ENCODE data around the gene MPHOSPH9.

Gene MPHOSPH9

GRCh38 chr12:123149088-123149487 is 83.9 kb downstream of the MPHOSPH9 start:
- Histone ChIP-seq H3K4ac (ENCODE audit: low read length) (no peak overlapping the region), H3K4me1 (ENCODE audit: control insufficient read depth in 2 of 2, insufficient read depth in 1 of 2, low read depth in 1 of 2, low read length in 2 of 2) (peaks cover 6 to 14% of the 10 kb centered on the region in 2 donors), H2AK5ac (ENCODE audit: low read depth, low read length) (no peak overlapping the region), H3K14ac (ENCODE audit: low read length) (no peak overlapping the region), H3K36me3 (replicated peaks in 1 of 2; ENCODE audit: control insufficient read depth in 2 of 2, insufficient read depth in 2 of 2, low read length in 2 of 2) (peaks cover 0 to 4% of the 10 kb centered on the region in 2 donors), H3K18ac (ENCODE audit: low read length) (no peak overlapping the region), H2BK12ac (ENCODE audit: low read length) (no peak overlapping the region), H4K91ac (ENCODE audit: low read depth, low read length, poor library complexity) (no peak overlapping the region), H4K8ac (ENCODE audit: low read depth, low read length) (no peak overlapping the region), H3K27ac (replicated peaks; ENCODE audit: low read length) (no peak overlapping the region), H3K27me3 (ENCODE audit: control insufficient read depth in 3 of 3, insufficient read depth in 3 of 3, low read depth in 1 of 3, low read length in 3 of 3) (peaks cover 0 to 20% (median 5%) of the 10 kb centered on the region in 3 experiments), H2AFZ (ENCODE audit: low read length) (no peak overlapping the region), H3K9ac (ENCODE audit: low read depth, low read length, poor library complexity) (no peak overlapping the region), H3K9me3 (replicated peaks in 1 of 2; ENCODE audit: control insufficient read depth in 2 of 2, insufficient read depth in 1 of 2, low read depth in 1 of 2, low read length in 2 of 2) (no peaks in the 10 kb centered on the region), H2BK120ac (ENCODE audit: low read depth, low read length) (no peak overlapping the region), H2BK5ac (ENCODE audit: low read length) (no peak overlapping the region), H3K4me2 (ENCODE audit: insufficient read depth, low read length, poor library complexity, severe bottlenecking) (no peak overlapping the region), H3K4me3 (ENCODE audit: low read length in 2 of 2) (no peak overlapping the region), H3K79me1 (ENCODE audit: low read depth, low read length) (no peaks in the 10 kb centered on the region), H3K23ac (ENCODE audit: low read depth, low read length, poor library complexity) (no peak overlapping the region), H2BK15ac (ENCODE audit: low read length) (no peak overlapping the region)
- no peak for DNase-seq (ENCODE audit: low spot score)
- no CpG with 5 or more reads among the region's 3 CpGs for WGBS, 2 donors (ENCODE audit: extremely low coverage in 2 of 2, insufficient read length in 2 of 2, insufficient replicate concordance in 1 of 2)

- no peak overlapping the region for H2BK12ac ChIP-seq (ENCODE audit: low read length)
- no peak overlapping the region for H3K4me3 ChIP-seq (ENCODE audit: low read length in 2 of 2)
- no peaks in the 10 kb centered on the region for H3K9me3 ChIP-seq (replicated peaks in 1 of 2; ENCODE audit: control insufficient read depth in 2 of 2, insufficient read depth in 1 of 2, low read depth in 1 of 2, low read length in 2 of 2)
- peaks cover 7 to 14% of the 10 kb centered on the region in 2 donors for H3K4me1 ChIP-seq (ENCODE audit: control insufficient read depth in 2 of 2, insufficient read depth in 1 of 2, low read depth in 1 of 2, low read length in 2 of 2)
- no peak overlapping the region for H3K4me2 ChIP-seq (ENCODE audit: insufficient read depth, low read length, poor library complexity, severe bottlenecking)
- H3K27ac ChIP-seq (replicated peaks; ENCODE audit: low read length), result no peak overlapping the region
- H2AK5ac ChIP-seq (ENCODE audit: low read depth, low read length), result no peak overlapping the region
- H2BK15ac ChIP-seq (ENCODE audit: low read length), result no peak overlapping the region
- DNase-seq (ENCODE audit: low spot score), result no peak
- no CpG with 5 or more reads among the region's 5 CpGs for WGBS, 2 donors (ENCODE audit: extremely low coverage in 2 of 2, insufficient read length in 2 of 2, insufficient replicate concordance in 1 of 2)
- H3K36me3 ChIP-seq (replicated peaks in 1 of 2; ENCODE audit: control insufficient read depth in 2 of 2, insufficient read depth in 2 of 2, low read length in 2 of 2), result peaks cover 0 to under 1% of the 10 kb centered on the region in 2 donors
- H3K9ac ChIP-seq (ENCODE audit: low read depth, low read length, poor library complexity), result no peak overlapping the region
- no peak overlapping the region for H2BK120ac ChIP-seq (ENCODE audit: low read depth, low read length)
- H2AFZ ChIP-seq (ENCODE audit: low read length), result no peak overlapping the region
- no peak overlapping the region for H3K14ac ChIP-seq (ENCODE audit: low read length)
- H4K91ac ChIP-seq (ENCODE audit: low read depth, low read length, poor library complexity), result no peak overlapping the region
- H2BK5ac ChIP-seq (ENCODE audit: low read length), result no peak overlapping the region
- peaks cover 0 to 20% (median 5%) of the 10 kb centered on the region in 3 experiments for H3K27me3 ChIP-seq (ENCODE audit: control insufficient read depth in 3 of 3, insufficient read depth in 3 of 3, low read depth in 1 of 3, low read length in 3 of 3)
- no peak overlapping the region for H4K8ac ChIP-seq (ENCODE audit: low read depth, low read length)
- H3K79me1 ChIP-seq (ENCODE audit: low read depth, low read length), result no peaks in the 10 kb centered on the region
- H3K23ac ChIP-seq (ENCODE audit: low read depth, low read length, poor library complexity), result no peak overlapping the region
- H3K18ac ChIP-seq (ENCODE audit: low read length), result no peak overlapping the region
- H3K4ac ChIP-seq (ENCODE audit: low read length), result no peak overlapping the region
These were observed 84.3 kb downstream of the MPHOSPH9 start for GRCh38 chr12:123148655-123149054.

DNA sequence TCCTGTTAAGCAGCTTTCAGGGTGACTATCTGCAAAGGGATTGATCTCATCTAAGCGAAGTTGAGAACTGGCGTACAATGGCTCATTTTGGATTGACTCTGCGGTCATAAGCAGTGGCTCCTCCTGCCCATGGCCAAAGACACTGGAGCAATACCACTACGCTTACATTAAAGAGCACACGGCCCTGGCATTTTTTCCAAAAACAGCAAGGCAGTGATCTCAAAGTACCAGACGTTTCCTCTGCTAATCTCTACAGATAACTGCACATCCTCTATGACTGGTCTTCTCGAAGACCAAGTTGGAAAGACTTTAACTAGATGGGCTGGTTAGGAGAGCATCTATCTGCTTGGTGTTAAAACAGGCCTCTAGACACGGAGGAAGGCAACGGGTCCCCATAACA is 84.7 kb downstream of the MPHOSPH9 start:
- H3K9me3 ChIP-seq (replicated peaks in 1 of 2; ENCODE audit: control insufficient read depth in 2 of 2, insufficient read depth in 1 of 2, low read depth in 1 of 2, low read length in 2 of 2), result no peaks in the 10 kb centered on the region
- H3K18ac ChIP-seq (ENCODE audit: low read length), result no peak overlapping the region
- H2BK15ac ChIP-seq (ENCODE audit: low read length), result no peak overlapping the region
- no peak overlapping the region for H2BK5ac ChIP-seq (ENCODE audit: low read length)
- no peak overlapping the region for H2BK120ac ChIP-seq (ENCODE audit: low read depth, low read length)
- peaks cover 7 to 14% of the 10 kb centered on the region in 2 donors for H3K4me1 ChIP-seq (ENCODE audit: control insufficient read depth in 2 of 2, insufficient read depth in 1 of 2, low read depth in 1 of 2, low read length in 2 of 2)
- H3K36me3 ChIP-seq (replicated peaks in 1 of 2; ENCODE audit: control insufficient read depth in 2 of 2, insufficient read depth in 2 of 2, low read length in 2 of 2), result no peaks in the 10 kb centered on the region
- WGBS, 2 donors (ENCODE audit: extremely low coverage in 2 of 2, insufficient read length in 2 of 2, insufficient replicate concordance in 1 of 2), result no CpG with 5 or more reads among the region's 9 CpGs
- no peak for DNase-seq (ENCODE audit: low spot score)
- no peak overlapping the region for H3K4me2 ChIP-seq (ENCODE audit: insufficient read depth, low read length, poor library complexity, severe bottlenecking)
- no peak overlapping the region for H3K27ac ChIP-seq (replicated peaks; ENCODE audit: low read length)
- no peak overlapping the region for H3K4ac ChIP-seq (ENCODE audit: low read length)
- H3K23ac ChIP-seq (ENCODE audit: low read depth, low read length, poor library complexity), result no peak overlapping the region
- no peak overlapping the region for H3K4me3 ChIP-seq (ENCODE audit: low read length in 2 of 2)
- no peak overlapping the region for H3K14ac ChIP-seq (ENCODE audit: low read length)
- H2AK5ac ChIP-seq (ENCODE audit: low read depth, low read length), result no peak overlapping the region
- no peaks in the 10 kb centered on the region for H3K79me1 ChIP-seq (ENCODE audit: low read depth, low read length)
- H4K8ac ChIP-seq (ENCODE audit: low read depth, low read length), result no peak overlapping the region
- H2AFZ ChIP-seq (ENCODE audit: low read length), result no peak overlapping the region
- peaks cover 0 to 20% (median 5%) of the 10 kb centered on the region in 3 experiments for H3K27me3 ChIP-seq (ENCODE audit: control insufficient read depth in 3 of 3, insufficient read depth in 3 of 3, low read depth in 1 of 3, low read length in 3 of 3)
- no peak overlapping the region for H3K9ac ChIP-seq (ENCODE audit: low read depth, low read length, poor library complexity)
- H4K91ac ChIP-seq (ENCODE audit: low read depth, low read length, poor library complexity), result no peak overlapping the region
- H2BK12ac ChIP-seq (ENCODE audit: low read length), result no peak overlapping the region

DNA sequence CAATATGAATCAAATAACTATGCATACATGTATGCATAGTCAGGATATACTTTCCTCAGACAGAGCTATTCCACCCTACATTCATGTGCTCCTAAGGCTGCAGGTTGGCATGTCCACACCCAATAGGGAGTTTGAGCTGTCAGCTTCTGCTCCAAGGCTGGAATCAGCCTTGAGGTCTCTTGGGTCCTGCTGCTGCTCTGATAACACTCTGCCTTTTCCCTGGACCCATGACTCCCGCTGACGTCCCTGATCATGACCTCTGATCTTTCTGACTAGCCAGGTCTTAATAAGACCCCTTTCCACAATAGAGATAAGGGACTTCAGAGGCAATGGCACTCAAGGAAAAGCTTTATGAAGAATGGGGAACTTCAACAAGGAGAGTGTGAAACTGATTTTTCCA is 87.7 kb downstream of the MPHOSPH9 start:
- no peak overlapping the region for H2BK15ac ChIP-seq (ENCODE audit: low read length)
- no peak overlapping the region for H2BK120ac ChIP-seq (ENCODE audit: low read depth, low read length)
- H4K91ac ChIP-seq (ENCODE audit: low read depth, low read length, poor library complexity), result no peak overlapping the region
- H3K9ac ChIP-seq (ENCODE audit: low read depth, low read length, poor library complexity), result no peak overlapping the region
- no peak for DNase-seq (ENCODE audit: low spot score)
- no peak overlapping the region for H3K4me3 ChIP-seq (ENCODE audit: low read length in 2 of 2)
- H3K18ac ChIP-seq (ENCODE audit: low read length), result no peak overlapping the region
- no peak overlapping the region for H3K4me2 ChIP-seq (ENCODE audit: insufficient read depth, low read length, poor library complexity, severe bottlenecking)
- no peak overlapping the region for H3K27ac ChIP-seq (replicated peaks; ENCODE audit: low read length)
- no peaks in the 10 kb centered on the region for H3K79me1 ChIP-seq (ENCODE audit: low read depth, low read length)
- H3K4ac ChIP-seq (ENCODE audit: low read length), result no peak overlapping the region
- no peak overlapping the region for H3K23ac ChIP-seq (ENCODE audit: low read depth, low read length, poor library complexity)
- no peak overlapping the region for H3K14ac ChIP-seq (ENCODE audit: low read length)
- no peak overlapping the region for H2AFZ ChIP-seq (ENCODE audit: low read length)
- no peak overlapping the region for H2AK5ac ChIP-seq (ENCODE audit: low read depth, low read length)
- H3K36me3 ChIP-seq (replicated peaks in 1 of 2; ENCODE audit: control insufficient read depth in 2 of 2, insufficient read depth in 2 of 2, low read length in 2 of 2), result no peaks in the 10 kb centered on the region
- no peak overlapping the region for H4K8ac ChIP-seq (ENCODE audit: low read depth, low read length)
- no peak overlapping the region for H2BK12ac ChIP-seq (ENCODE audit: low read length)
- H3K4me1 ChIP-seq (ENCODE audit: control insufficient read depth in 2 of 2, insufficient read depth in 1 of 2, low read depth in 1 of 2, low read length in 2 of 2), result peaks cover 20 to 28% of the 10 kb centered on the region in 2 donors
- no peaks in the 10 kb centered on the region for H3K9me3 ChIP-seq (replicated peaks in 1 of 2; ENCODE audit: control insufficient read depth in 2 of 2, insufficient read depth in 1 of 2, low read depth in 1 of 2, low read length in 2 of 2)
- peaks cover 0 to 16% (median 5%) of the 10 kb centered on the region in 3 experiments for H3K27me3 ChIP-seq (ENCODE audit: control insufficient read depth in 3 of 3, insufficient read depth in 3 of 3, low read depth in 1 of 3, low read length in 3 of 3)
- no CpG with 5 or more reads among the region's 2 CpGs for WGBS, 2 donors (ENCODE audit: extremely low coverage in 2 of 2, insufficient read length in 2 of 2, insufficient replicate concordance in 1 of 2)
- H2BK5ac ChIP-seq (ENCODE audit: low read length), result no peak overlapping the region
